ENCODE measurements around the gene SMPD4.
"Not testable (repeated sequence)": the region's sequence is repeated elsewhere in the genome, so short reads cannot be mapped to it uniquely, and the experiment has no call there.

GRCh38 chr2:130193824-130194223 is 12.4 kb upstream of the SMPD4 start:
- not testable (repeated sequence) for TF ChIP-seq POLR2A (IDR thresholded peaks at IDR 0.05; ENCODE audit: low read depth, low read length); POLR2AphosphoS5 (IDR thresholded peaks at IDR 0.05; ENCODE audit: low read depth, low read length); SPI1 (IDR thresholded peaks at IDR 0.05; ENCODE audit: low read depth, low read length); PAX5 (IDR thresholded peaks at IDR 0.05; ENCODE audit: insufficient read depth, low read length, severe bottlenecking)

All from GM12891 (cell line).